Upper lobe of left lung (tissue), 6 donors: ENCODE data around the gene TTC3. TPM values are rescaled to one million over a fixed set of nuclear protein-coding genes. Genes with fewer than 3 reads are reported as not detected.

Experiments used
- ATAC-seq, 2 donors: fragments of 200-7000 bp; cut with Tn5 transposase; one replicate each; pipeline ENCODE4 v1.9.1; 2022; ENCODE audit warnings: mild to moderate bottlenecking in 2 of 2, moderate library complexity in 2 of 2; ENCODE audit not compliant: low FRiP score in 2 of 2
- DNase-seq, 2 donors: peaks; one replicate each; pipeline ENCODE4 v3.0.0-alpha.2; 2019 to 2020
- H3K27ac ChIP-seq, 4 donors: fragments of 200-600 bp; sonication (generic); one replicate each; pipeline ENCODE4 v1.5.1; 2016 to 2019
- H3K27me3 ChIP-seq, 4 donors: fragments of 200-600 bp; sonication (generic); one replicate each; pipeline ENCODE4 v1.5.1; 2017 to 2019
- H3K36me3 ChIP-seq, 4 donors: fragments of 200-600 bp; sonication (generic); one replicate each; pipeline ENCODE4 v1.5.1; 2016 to 2019
- H3K4me1 ChIP-seq, 4 donors: fragments of 200-600 bp; sonication (generic); one replicate each; pipeline ENCODE4 v1.5.1; 2018 to 2019
- H3K4me3 ChIP-seq, 4 donors: fragments of 200-600 bp; sonication (generic); one replicate each; pipeline ENCODE4 v1.5.1; 2017 to 2019; ENCODE audit warnings: mild to moderate bottlenecking in 2 of 4, moderate library complexity in 1 of 4
- H3K9me3 ChIP-seq, 4 donors: fragments of 200-600 bp; sonication (generic); one replicate each; pipeline ENCODE4 v1.5.1; 2018 to 2019
- CTCF ChIP-seq, 6 experiments: fragments of 450-650 bp in 4 of 6; fragments of 200-600 bp in 2 of 6; sonication (generic) in 2 of 6; IDR thresholded peaks; one replicate each; pipeline ENCODE4 v1.5.1; 2016 to 2019; ENCODE audit warnings: antibody characterized with exemption in 6 of 6
- EP300 ChIP-seq, 4 donors: sonication (generic); formaldehyde crosslinking; IDR thresholded peaks; one replicate each; pipeline ENCODE4 v1.5.1; 2017; ENCODE audit warnings: antibody characterized with exemption in 4 of 4, control low read depth in 2 of 4
- POLR2A ChIP-seq, 4 donors: fragments of 450-650 bp; IDR thresholded peaks; one replicate each; pipeline ENCODE4 v1.5.1; 2016 to 2017; ENCODE audit warnings: antibody characterized with exemption in 4 of 4, mild to moderate bottlenecking in 2 of 4
- POLR2AphosphoS5 ChIP-seq, 2 donors: sonication (generic); formaldehyde crosslinking; IDR thresholded peaks; one replicate each; pipeline ENCODE4 v1.5.1; 2017; ENCODE audit warnings: antibody characterized with exemption in 2 of 2
- WGBS, 2 donors: methylation state at CpG; one replicate each; pipeline ENCODE4 v1.1.5; 2017 to 2018; 5-methylcytosine and 5-hydroxymethylcytosine counted together
- total RNA-seq, 6 donors: library from RNA; depleted of rRNA in 4 of 6; stranded (reverse); fragments of >200 nt in 4 of 6; gene quantifications; one replicate each; pipeline versions ENCODE4 v1.1.0 to v1.2.1, GENCODE V29; 2016 to 2021
- donor health status: DM: no; HTN: no; CAD: no; lungs with moderate emphysema.
- donor health status: DM: no; HTN: yes; CAD: no; lungs with severe emphysema.

Gene TTC3
- total RNA-seq, 6 donors from 2014 or later: 69.9 to 395 (median 88.2) TPM

GRCh38 chr21:37224861-37225839, 152.1 kb downstream of the TTC3 start:
- 65 to 96% methylated on average over 19 to 21 of the region's 21 CpGs for WGBS, 2 donors
- no peaks in the 10 kb centered on the region for H3K9me3 ChIP-seq
- no peak overlapping the region for H3K4me3 ChIP-seq
- DNase-seq (no peak), ATAC-seq (no peak)
- peaks cover 16 to 70% (median 52%) of the 10 kb centered on the region in 4 donors for H3K36me3 ChIP-seq
- peaks cover 3 to 12% (median 6%) of the 10 kb centered on the region in 4 donors for H3K4me1 ChIP-seq
- H3K27ac ChIP-seq: no peak overlapping the region
- no peaks in the 10 kb centered on the region for H3K27me3 ChIP-seq
- TF ChIP-seq CTCF (IDR thresholded peaks at IDR 0.05): no peak
- TF ChIP-seq EP300 (IDR thresholded peaks at IDR 0.05): no peak

DNA sequence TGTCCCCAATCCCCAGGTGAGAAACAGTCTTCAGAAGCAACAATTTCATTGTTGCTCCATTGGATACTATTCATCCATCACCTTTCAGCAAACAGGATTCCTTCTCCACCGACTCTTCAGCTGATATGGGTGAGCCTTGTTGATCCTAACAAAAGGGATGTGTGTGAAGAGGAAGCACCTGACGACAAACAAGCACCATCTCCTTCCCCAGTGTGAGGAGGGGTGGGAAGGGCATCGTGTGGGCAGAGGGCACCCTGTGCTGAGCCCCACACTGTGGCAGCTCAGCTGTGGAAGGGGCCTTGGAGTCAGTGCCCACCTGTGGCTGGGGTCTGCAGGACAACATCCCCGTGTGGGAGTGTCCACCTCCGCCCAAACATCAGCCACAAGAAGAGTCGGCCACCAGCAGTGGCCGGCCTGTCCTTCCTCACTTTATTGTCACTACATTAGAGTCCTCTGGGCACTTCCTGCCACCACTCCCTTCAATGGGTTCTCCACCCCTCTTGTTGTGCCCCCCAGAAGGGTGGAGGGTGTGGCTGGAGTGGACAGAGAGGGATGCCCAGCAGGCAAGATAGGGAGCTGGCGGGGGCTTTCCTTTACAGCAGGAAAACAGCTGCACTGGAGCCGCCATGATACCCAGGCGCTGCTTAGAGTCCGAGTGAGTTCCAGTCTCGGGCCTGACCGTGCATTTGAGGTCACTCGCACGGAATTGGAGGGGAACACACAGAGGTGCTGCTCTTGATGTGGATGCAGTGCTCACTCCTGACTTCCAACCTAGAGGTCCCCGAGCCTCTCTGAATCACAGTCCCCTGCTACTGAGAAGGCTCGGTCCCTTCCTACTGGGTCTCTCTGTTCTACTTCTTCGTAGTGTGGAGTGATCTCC, 153.2 kb downstream of the TTC3 start:
- 87 to 91% methylated on average over 15 to 18 of the region's 18 CpGs for WGBS, 2 donors
- H3K27me3 ChIP-seq: no peaks in the 10 kb centered on the region
- peaks cover 0 to 3% (median 3%) of the 10 kb centered on the region in 4 donors for H3K4me1 ChIP-seq
- ATAC-seq (no peak), DNase-seq (no peak)
- H3K36me3 ChIP-seq: peaks cover 25 to 82% (median 61%) of the 10 kb centered on the region in 4 donors
- no peak overlapping the region for H3K27ac ChIP-seq
- TF ChIP-seq EP300 (IDR thresholded peaks at IDR 0.05) (no peak), CTCF (IDR thresholded peaks at IDR 0.05) (no peak)
- no peaks in the 10 kb centered on the region for H3K9me3 ChIP-seq
- no peak overlapping the region for H3K4me3 ChIP-seq

- ATAC-seq (no peak), DNase-seq (peak in 1 of 2 donors; percentile 52)
- H3K36me3 ChIP-seq: peaks cover 35 to 92% (median 72%) of the 10 kb centered on the region in 4 donors
- 95 to 96% methylated on average over 35 to 37 of the region's 38 CpGs for WGBS, 2 donors
- no peak overlapping the region for H3K27ac ChIP-seq
- H3K4me1 ChIP-seq: no peaks in the 10 kb centered on the region
- TF ChIP-seq CTCF (IDR thresholded peaks at IDR 0.05): no peak
- TF ChIP-seq EP300 (IDR thresholded peaks at IDR 0.05): no peak
- TF ChIP-seq POLR2A (IDR thresholded peaks at IDR 0.05): no peak
- TF ChIP-seq POLR2AphosphoS5 (IDR thresholded peaks at IDR 0.05): no peak
- H3K27me3 ChIP-seq: no peaks in the 10 kb centered on the region
- H3K9me3 ChIP-seq: no peaks in the 10 kb centered on the region
- no peak overlapping the region for H3K4me3 ChIP-seq
Observed at GRCh38 chr21:37227071-37228002, 154.3 kb downstream of the TTC3 start.

GRCh38 chr21:37228003-37228400, 154.9 kb downstream of the TTC3 start:
- no peak overlapping the region for H3K27ac ChIP-seq
- TF ChIP-seq EP300 (IDR thresholded peaks at IDR 0.05): no peak
- TF ChIP-seq CTCF (IDR thresholded peaks at IDR 0.05): no peak
- no peak for TF ChIP-seq POLR2A (IDR thresholded peaks at IDR 0.05)
- no peak for TF ChIP-seq POLR2AphosphoS5 (IDR thresholded peaks at IDR 0.05)
- H3K36me3 ChIP-seq: peaks cover 37 to 99% (median 76%) of the 10 kb centered on the region in 4 donors
- H3K4me1 ChIP-seq: no peaks in the 10 kb centered on the region
- DNase-seq (peak in 1 of 2 donors; percentile 61), ATAC-seq (no peak)
- H3K9me3 ChIP-seq: no peaks in the 10 kb centered on the region
- no peak overlapping the region for H3K4me3 ChIP-seq
- H3K27me3 ChIP-seq: no peaks in the 10 kb centered on the region
- WGBS, 2 donors: 93 to 97% methylated on average over 13 to 16 of the region's 16 CpGs
